Karpas-422 (cell line): ENCODE results near the gene TTC33. TPM values are rescaled to one million over a fixed set of nuclear protein-coding genes. Genes with fewer than 3 reads are reported as not detected.
"Not testable (repeated sequence)": the region's sequence is repeated elsewhere in the genome, so short reads cannot be mapped to it uniquely, and the experiment has no call there.

Experiments
- DNase-seq: peaks from one replicate; pipeline ENCODE4 v3.0.0-alpha.2; 2015
- H2AFZ ChIP-seq: fragments of 200-600 bp; sonication (generic); 2 replicates; pipeline ENCODE4 v1.6.1; 2014; ENCODE audit warnings: antibody characterized with exemption, low read length, mixed read lengths
- H3K27ac ChIP-seq: fragments of 200-600 bp; sonication (generic); 2 replicates; pipeline ENCODE4 v1.5.1; 2014; ENCODE audit warnings: mild to moderate bottlenecking, low read length, moderate library complexity
- H3K27me3 ChIP-seq: fragments of 200-600 bp; sonication (generic); 2 replicates; pipeline ENCODE4 v1.6.1; 2014; ENCODE audit warnings: low read length, mixed read lengths
- H3K36me3 ChIP-seq: fragments of 200-600 bp; sonication (generic); 2 replicates; pipeline ENCODE4 v1.6.1; 2014; ENCODE audit warnings: low read length, mixed read lengths; ENCODE audit not compliant: insufficient read depth
- H3K4me1 ChIP-seq: fragments of 200-600 bp; sonication (generic); 2 replicates; pipeline ENCODE4 v1.6.1; 2014; ENCODE audit warnings: mild to moderate bottlenecking, low read length, mixed read lengths
- H3K4me2 ChIP-seq: fragments of 200-600 bp; sonication (generic); 2 replicates; pipeline ENCODE4 v1.6.1; 2014; ENCODE audit warnings: low read length, low read depth, mild to moderate bottlenecking; ENCODE audit not compliant: poor library complexity, severe bottlenecking
- H3K4me3 ChIP-seq: fragments of 200-600 bp; sonication (generic); 2 replicates; pipeline ENCODE4 v1.5.1; 2014; ENCODE audit warnings: mild to moderate bottlenecking, antibody characterized with exemption, low read length, mixed read lengths
- H3K79me2 ChIP-seq: fragments of 200-600 bp; sonication (generic); 2 replicates; pipeline ENCODE4 v1.6.1; 2014; ENCODE audit warnings: mild to moderate bottlenecking, low read length, mixed read lengths
- H3K9ac ChIP-seq: fragments of 200-600 bp; sonication (generic); 2 replicates; pipeline ENCODE4 v1.6.0; 2014; ENCODE audit warnings: low read length
- H3K9me2 ChIP-seq: fragments of 200-600 bp; sonication (generic), shearing (Covaris generic); replicated peaks from 2 replicates; pipeline ENCODE4 v1.6.0; 2014; ENCODE audit warnings: mild to moderate bottlenecking, low read length, moderate library complexity; ENCODE audit not compliant: insufficient read depth
- H3K9me3 ChIP-seq: fragments of 300-700, 200-600 bp; sonication (generic); 2 replicates; pipeline ENCODE4 v1.6.1; 2014; ENCODE audit warnings: low read length, mixed read lengths
- H4K20me1 ChIP-seq: fragments of 200-600 bp; sonication (generic); 2 replicates; pipeline ENCODE4 v1.6.1; 2014; ENCODE audit warnings: mild to moderate bottlenecking, antibody characterized with exemption, low read length, low read depth; ENCODE audit not compliant: insufficient read depth
- total RNA-seq: library from RNA; depleted of rRNA; stranded (reverse); fragments of >200 nt; shearing (Covaris generic); gene quantifications from 2 replicates; pipeline ENCODE4 v1.2.3, GENCODE V29; 2014; ENCODE audit warnings: low replicate concordance

TTC33 gene
- total RNA-seq, 1 experiment from 2014 or later = 18.5 TPM

GRCh38 chr5:40646266-40646665, 109.5 kb downstream of the TTC33 start:
- Histone ChIP-seq H3K9me2 (no peaks in the 10 kb centered on the region), H3K4me3 (no peak overlapping the region), H3K4me2 (no peak overlapping the region), H3K27ac (no peak overlapping the region), H3K36me3 (no peaks in the 10 kb centered on the region), H3K27me3 (no peaks in the 10 kb centered on the region), H2AFZ (no peak overlapping the region), H3K9me3 (no peaks in the 10 kb centered on the region), H3K4me1 (no peaks in the 10 kb centered on the region), H3K79me2 (no peaks in the 10 kb centered on the region), H4K20me1 (no peaks in the 10 kb centered on the region), H3K9ac (no peak overlapping the region)
- DNase-seq = no peak

- not testable (repeated sequence) for H3K36me3 ChIP-seq, H3K27ac ChIP-seq, H3K4me3 ChIP-seq, DNase-seq, H3K4me2 ChIP-seq, H2AFZ ChIP-seq, H4K20me1 ChIP-seq, H3K9me3 ChIP-seq, H3K79me2 ChIP-seq, H3K27me3 ChIP-seq, H3K9ac ChIP-seq, H3K9me2 ChIP-seq, H3K4me1 ChIP-seq
Observed at GRCh38 chr5:40639531-40639930, 116.2 kb downstream of the TTC33 start.

- Histone ChIP-seq H3K4me3 (no peak overlapping the region), H3K9me2 (no peaks in the 10 kb centered on the region), H3K27ac (no peak overlapping the region), H3K27me3 (no peaks in the 10 kb centered on the region), H3K79me2 (no peaks in the 10 kb centered on the region), H3K9ac (no peak overlapping the region), H3K9me3 (no peaks in the 10 kb centered on the region), H4K20me1 (no peaks in the 10 kb centered on the region), H2AFZ (no peak overlapping the region), H3K4me1 (no peaks in the 10 kb centered on the region), H3K36me3 (no peaks in the 10 kb centered on the region), H3K4me2 (no peak overlapping the region)
- DNase-seq = no peak
Observed at GRCh38 chr5:40634593-40634992, 121.2 kb downstream of the TTC33 start.

- Histone ChIP-seq H3K27me3 (no peaks in the 10 kb centered on the region), H3K9me2 (no peaks in the 10 kb centered on the region), H4K20me1 (no peaks in the 10 kb centered on the region), H3K9me3 (no peaks in the 10 kb centered on the region), H3K4me3 (no peak overlapping the region), H3K36me3 (no peaks in the 10 kb centered on the region), H3K27ac (no peak overlapping the region), H3K9ac (no peak overlapping the region), H3K4me2 (no peak overlapping the region), H3K79me2 (no peaks in the 10 kb centered on the region), H3K4me1 (no peaks in the 10 kb centered on the region), H2AFZ (no peak overlapping the region)
- no peak for DNase-seq
Observed at GRCh38 chr5:40634154-40634553, 121.6 kb downstream of the TTC33 start.

- no peak overlapping the region for H2AFZ ChIP-seq
- no peak overlapping the region for H3K9ac ChIP-seq
- H3K36me3 ChIP-seq = no peaks in the 10 kb centered on the region
- DNase-seq = no peak
- H3K9me2 ChIP-seq = no peaks in the 10 kb centered on the region
- no peaks in the 10 kb centered on the region for H3K79me2 ChIP-seq
- no peak overlapping the region for H3K4me3 ChIP-seq
- H3K4me1 ChIP-seq = no peaks in the 10 kb centered on the region
- no peaks in the 10 kb centered on the region for H3K9me3 ChIP-seq
- no peak overlapping the region for H3K27ac ChIP-seq
- H3K4me2 ChIP-seq = no peak overlapping the region
- H4K20me1 ChIP-seq = no peaks in the 10 kb centered on the region
- H3K27me3 ChIP-seq = no peaks in the 10 kb centered on the region
Observed at GRCh38 chr5:40631236-40631635, 124.5 kb downstream of the TTC33 start.

GRCh38 chr5:40630126-40630525, 125.6 kb downstream of the TTC33 start:
- Histone ChIP-seq H4K20me1 (no peaks in the 10 kb centered on the region), H3K27me3 (no peaks in the 10 kb centered on the region), H3K79me2 (no peaks in the 10 kb centered on the region), H3K27ac (no peak overlapping the region), H3K36me3 (no peaks in the 10 kb centered on the region), H2AFZ (no peak overlapping the region), H3K4me2 (no peak overlapping the region), H3K9ac (no peak overlapping the region), H3K4me3 (no peak overlapping the region), H3K9me3 (no peaks in the 10 kb centered on the region), H3K9me2 (no peaks in the 10 kb centered on the region), H3K4me1 (no peaks in the 10 kb centered on the region)
- no peak for DNase-seq

- no peak overlapping the region for H2AFZ ChIP-seq
Observed at GRCh38 chr5:40628407-40628806, 127.4 kb downstream of the TTC33 start.

GRCh38 chr5:40627706-40628105, 128.1 kb downstream of the TTC33 start:
- Histone ChIP-seq H2AFZ (no peak overlapping the region), H3K4me1 (no peaks in the 10 kb centered on the region), H3K79me2 (no peaks in the 10 kb centered on the region), H3K27me3 (no peaks in the 10 kb centered on the region), H4K20me1 (no peaks in the 10 kb centered on the region), H3K9me3 (no peaks in the 10 kb centered on the region), H3K36me3 (no peaks in the 10 kb centered on the region), H3K27ac (no peak overlapping the region), H3K4me3 (no peak overlapping the region), H3K4me2 (no peak overlapping the region), H3K9me2 (no peaks in the 10 kb centered on the region), H3K9ac (no peak overlapping the region)
- no peak for DNase-seq

More at GRCh38 chr5:40628407-40628806, 127.4 kb downstream of the TTC33 start:
- no peaks in the 10 kb centered on the region for H3K36me3 ChIP-seq
- no peaks in the 10 kb centered on the region for H3K4me1 ChIP-seq
- no peak for DNase-seq
- H3K4me2 ChIP-seq = no peak overlapping the region
- no peaks in the 10 kb centered on the region for H3K9me3 ChIP-seq
- H3K4me3 ChIP-seq = no peak overlapping the region
- no peak overlapping the region for H3K27ac ChIP-seq
- H3K79me2 ChIP-seq = no peaks in the 10 kb centered on the region
- no peak overlapping the region for H3K9ac ChIP-seq
- no peaks in the 10 kb centered on the region for H3K9me2 ChIP-seq
- no peaks in the 10 kb centered on the region for H4K20me1 ChIP-seq
- H3K27me3 ChIP-seq = no peaks in the 10 kb centered on the region

- DNase-seq = no peak
- Histone ChIP-seq H3K27ac (no peak overlapping the region), H3K4me3 (no peak overlapping the region), H3K36me3 (no peaks in the 10 kb centered on the region), H3K9me3 (no peaks in the 10 kb centered on the region), H3K79me2 (no peaks in the 10 kb centered on the region), H3K9ac (no peak overlapping the region), H4K20me1 (no peaks in the 10 kb centered on the region), H3K4me1 (no peaks in the 10 kb centered on the region), H2AFZ (no peak overlapping the region), H3K4me2 (no peak overlapping the region), H3K27me3 (no peaks in the 10 kb centered on the region), H3K9me2 (no peaks in the 10 kb centered on the region)
Observed at GRCh38 chr5:40626801-40627200, 129.0 kb downstream of the TTC33 start.
